ENCODE data around the gene EEA1.
"Not testable (repeated sequence)": the region's sequence is repeated elsewhere in the genome, so short reads cannot be mapped to it uniquely, and the experiment has no call there.

Gene EEA1

DNA sequence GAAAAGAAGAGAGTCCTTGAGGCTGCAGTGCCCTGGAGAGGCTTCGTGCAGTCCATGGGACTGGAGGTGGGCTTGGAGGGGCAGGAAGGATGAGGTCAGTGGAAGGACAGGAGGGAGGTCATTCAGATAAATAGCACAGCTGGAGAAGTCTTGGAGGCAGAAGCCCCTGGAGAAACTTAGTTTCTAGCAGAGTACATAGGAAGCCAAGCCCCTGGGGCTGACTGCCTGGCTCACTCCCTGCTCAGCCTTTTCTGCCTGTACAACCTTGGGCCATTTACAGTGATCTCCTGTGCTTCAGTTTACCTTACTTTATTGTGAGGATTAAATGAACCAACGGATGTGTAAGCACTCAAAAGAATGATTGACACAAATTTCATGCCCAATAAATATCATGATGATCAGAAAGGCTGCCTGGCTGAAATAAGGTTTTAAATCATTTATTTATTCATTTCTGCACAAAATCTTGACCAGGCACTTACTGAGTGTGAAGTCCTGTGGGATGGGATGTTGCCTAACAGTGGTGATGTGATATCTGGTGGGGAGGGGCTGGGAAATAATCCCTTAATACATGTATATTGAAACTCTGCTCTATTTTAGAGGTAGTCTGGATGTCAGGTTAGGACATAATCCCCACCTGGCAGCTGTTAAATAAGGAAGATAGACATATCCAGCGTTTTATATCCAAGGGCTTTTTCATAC, 172.0 kb downstream of the EEA1 start:
- DNase-seq (ENCODE audit: low read depth): no peak
- TF ChIP-seq, protein P1, sequence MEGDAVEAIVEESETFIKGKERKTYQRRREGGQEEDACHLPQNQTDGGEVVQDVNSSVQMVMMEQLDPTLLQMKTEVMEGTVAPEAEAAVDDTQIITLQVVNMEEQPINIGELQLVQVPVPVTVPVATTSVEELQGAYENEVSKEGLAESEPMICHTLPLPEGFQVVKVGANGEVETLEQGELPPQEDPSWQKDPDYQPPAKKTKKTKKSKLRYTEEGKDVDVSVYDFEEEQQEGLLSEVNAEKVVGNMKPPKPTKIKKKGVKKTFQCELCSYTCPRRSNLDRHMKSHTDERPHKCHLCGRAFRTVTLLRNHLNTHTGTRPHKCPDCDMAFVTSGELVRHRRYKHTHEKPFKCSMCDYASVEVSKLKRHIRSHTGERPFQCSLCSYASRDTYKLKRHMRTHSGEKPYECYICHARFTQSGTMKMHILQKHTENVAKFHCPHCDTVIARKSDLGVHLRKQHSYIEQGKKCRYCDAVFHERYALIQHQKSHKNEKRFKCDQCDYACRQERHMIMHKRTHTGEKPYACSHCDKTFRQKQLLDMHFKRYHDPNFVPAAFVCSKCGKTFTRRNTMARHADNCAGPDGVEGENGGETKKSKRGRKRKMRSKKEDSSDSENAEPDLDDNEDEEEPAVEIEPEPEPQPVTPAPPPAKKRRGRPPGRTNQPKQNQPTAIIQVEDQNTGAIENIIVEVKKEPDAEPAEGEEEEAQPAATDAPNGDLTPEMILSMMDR (IDR thresholded peaks at IDR 0.05; ENCODE audit: control insufficient read depth, extremely low read depth, insufficient read depth): no peak
- no peak overlapping the region for H3K4me3 ChIP-seq (ENCODE audit: low read depth, low read length)

DNA sequence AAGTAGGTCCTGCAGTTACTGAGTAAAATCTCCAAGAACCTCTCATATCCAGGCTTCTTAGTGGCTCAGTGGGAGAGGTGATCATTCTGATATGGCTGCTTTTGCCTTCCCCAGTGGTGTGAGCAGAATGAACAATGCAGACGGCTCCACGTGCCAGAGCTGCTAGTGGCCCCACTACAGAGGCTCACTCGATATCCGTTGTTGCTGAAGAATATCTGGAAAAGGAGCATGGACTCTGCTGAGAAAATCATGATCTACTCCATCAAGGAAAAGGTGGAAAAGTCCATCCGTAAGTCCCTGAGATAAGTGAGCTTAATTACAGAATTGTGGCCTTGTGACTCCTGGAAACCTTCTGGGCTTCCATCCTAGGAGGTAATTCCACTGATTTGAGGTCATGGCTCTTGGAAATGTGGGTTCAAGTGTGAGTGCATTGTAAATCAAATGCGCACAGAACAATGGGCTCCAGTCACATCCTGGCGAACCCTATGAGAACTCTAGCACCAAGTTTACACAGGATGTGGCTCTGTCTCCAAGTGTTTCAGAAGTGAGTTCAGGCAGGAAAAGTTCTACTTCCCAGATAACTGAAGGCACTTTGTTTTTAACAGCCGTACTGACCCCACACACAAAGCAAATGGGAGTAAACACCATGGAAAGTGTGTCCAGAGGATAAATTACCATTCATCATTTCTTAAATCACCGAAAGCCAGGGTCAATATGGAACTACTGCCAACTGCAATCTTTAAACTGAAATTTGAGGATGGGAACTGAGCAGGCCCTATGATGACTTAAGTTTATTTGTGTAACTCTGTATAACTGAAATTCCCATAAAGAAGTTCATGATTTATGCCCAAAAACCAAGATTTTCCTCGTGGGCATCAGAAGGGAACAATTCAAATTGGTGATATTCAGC, 174.9 kb downstream of the EEA1 start:
- DNase-seq (ENCODE audit: low read depth): no peak
- TF ChIP-seq, protein P1 (IDR thresholded peaks at IDR 0.05; ENCODE audit: control insufficient read depth, extremely low read depth, insufficient read depth): no peak
- no peak overlapping the region for H3K4me3 ChIP-seq (ENCODE audit: low read depth, low read length)

DNA sequence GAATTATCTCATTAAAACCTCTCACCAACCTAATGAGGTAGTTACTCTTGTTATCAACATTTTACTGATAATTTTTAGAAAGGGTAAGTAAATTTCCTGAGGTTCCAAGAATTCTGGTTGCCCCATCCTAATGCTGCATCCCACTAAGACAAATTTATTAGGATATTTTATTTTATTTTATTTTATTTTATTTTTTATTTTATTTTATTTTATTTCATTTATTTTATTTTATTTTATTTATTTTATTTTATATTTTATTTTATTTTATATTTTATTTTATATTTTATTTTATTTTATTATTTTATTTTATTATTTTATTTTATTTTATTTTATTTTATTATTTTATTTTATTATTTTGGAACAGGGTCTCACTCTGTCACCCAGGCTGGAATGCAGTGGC, 179.4 kb downstream of the EEA1 start:
- not testable (repeated sequence) for H3K4me3 ChIP-seq (ENCODE audit: low read depth, low read length); DNase-seq (ENCODE audit: low read depth)

DNA sequence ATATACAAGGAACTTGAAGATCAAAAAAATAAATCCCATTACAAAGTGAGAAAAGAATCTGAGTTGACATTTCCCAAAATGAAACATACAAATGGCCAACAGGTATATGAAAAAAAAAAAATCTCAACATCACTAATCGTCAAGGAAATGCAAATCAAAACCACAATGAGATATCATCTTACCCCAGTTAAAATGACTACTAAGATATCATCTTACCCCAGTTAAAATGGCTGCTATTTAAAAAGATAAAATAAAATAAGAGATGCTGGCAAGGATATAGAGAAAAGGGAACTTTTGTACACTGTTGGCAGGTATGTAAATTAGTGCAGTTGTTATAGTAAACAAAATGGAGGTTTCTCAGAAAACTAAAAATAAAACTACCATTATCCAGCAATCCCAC, 181.9 kb downstream of the EEA1 start:
- TF ChIP-seq, protein P1 (IDR thresholded peaks at IDR 0.05; ENCODE audit: control insufficient read depth, extremely low read depth, insufficient read depth): no peak
- DNase-seq (ENCODE audit: low read depth): no peak
- no peak overlapping the region for H3K4me3 ChIP-seq (ENCODE audit: low read depth, low read length)

DNA sequence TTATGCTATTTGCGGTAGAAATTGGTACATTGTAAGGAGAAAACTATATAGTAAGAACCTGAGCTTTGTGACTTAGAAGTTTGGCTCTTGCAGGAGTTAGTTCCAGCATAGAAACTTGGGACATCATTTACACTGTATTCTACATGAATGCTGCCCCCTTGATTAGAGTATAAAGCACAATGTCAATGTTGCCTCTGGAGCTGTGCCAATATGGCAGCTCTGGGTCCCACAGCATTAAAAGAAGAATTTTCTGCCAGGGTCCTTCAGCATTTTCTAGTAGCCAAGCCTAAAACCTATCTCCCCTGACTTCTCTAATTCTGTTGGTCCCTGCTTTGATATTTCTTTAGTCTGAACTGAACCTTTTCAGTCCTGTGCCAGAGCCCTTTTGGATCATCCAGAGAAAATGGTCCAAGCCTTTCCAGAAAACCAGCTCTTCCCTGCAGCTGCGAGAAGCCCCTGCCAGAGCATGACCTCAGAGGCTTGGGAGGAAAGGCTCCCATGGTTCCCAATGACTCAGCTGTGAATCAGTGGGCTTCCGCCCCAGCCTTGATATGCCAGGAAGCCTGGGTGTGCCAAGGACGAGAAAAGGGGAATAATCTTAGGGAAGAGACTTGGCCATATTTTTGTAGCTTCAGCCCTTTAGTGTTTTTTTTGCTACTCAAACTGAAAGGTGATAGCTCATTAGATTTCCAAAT, 183.1 kb downstream of the EEA1 start:
- TF ChIP-seq, protein P1 (IDR thresholded peaks at IDR 0.05; ENCODE audit: control insufficient read depth, extremely low read depth, insufficient read depth): no peak
- no peak for DNase-seq (ENCODE audit: low read depth)
- no peak overlapping the region for H3K4me3 ChIP-seq (ENCODE audit: low read depth, low read length)

DNA sequence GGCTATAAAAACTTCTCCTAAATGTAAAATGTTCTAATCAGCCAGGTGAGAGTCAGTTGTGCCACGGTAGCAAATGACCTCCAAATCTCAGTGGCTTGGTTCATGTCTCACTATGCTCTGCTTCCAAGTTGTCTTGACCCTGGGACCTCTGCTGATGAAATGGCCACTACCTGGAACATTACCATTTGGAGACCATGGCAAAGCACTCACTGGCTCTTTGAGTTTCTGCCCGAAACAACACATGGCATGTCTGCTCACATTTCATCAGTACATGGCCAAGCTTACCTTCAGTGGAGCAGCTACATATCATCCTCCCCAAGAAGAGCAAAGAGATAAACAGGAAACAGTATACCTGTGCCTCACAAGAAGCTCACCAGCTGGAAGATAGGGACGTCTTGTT, 186.1 kb downstream of the EEA1 start:
- H3K4me3 ChIP-seq (ENCODE audit: low read depth, low read length): no peak overlapping the region
- TF ChIP-seq, protein P1 (IDR thresholded peaks at IDR 0.05; ENCODE audit: control insufficient read depth, extremely low read depth, insufficient read depth): no peak
- no peak for DNase-seq (ENCODE audit: low read depth)

DNA sequence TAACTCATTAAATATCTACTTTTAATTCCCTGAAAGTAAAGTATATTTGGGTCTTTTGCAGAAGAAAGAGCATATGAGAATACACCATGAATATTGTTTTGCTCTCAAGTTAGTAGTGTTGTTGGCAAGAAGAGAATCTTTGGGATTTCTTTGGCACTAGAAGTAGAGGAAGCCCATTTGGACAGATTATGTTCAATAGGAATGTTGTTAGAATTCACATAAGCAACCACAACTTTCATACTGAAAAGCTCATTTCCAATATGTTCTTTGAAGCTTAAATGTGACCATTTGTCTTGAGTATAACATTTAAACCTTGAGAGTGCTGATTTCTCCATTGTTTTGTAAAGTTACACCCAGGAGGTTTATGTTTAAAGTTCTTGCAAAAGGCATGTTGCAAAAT, 188.7 kb downstream of the EEA1 start:
- H3K4me3 ChIP-seq (ENCODE audit: low read depth, low read length): no peak overlapping the region
- DNase-seq (ENCODE audit: low read depth): no peak
- TF ChIP-seq, protein P1 (IDR thresholded peaks at IDR 0.05; ENCODE audit: control insufficient read depth, extremely low read depth, insufficient read depth): no peak
